ENCODE results near the gene ARHGEF19. TPM values are rescaled to one million over a fixed set of nuclear protein-coding genes. Genes with fewer than 3 reads are reported as not detected.

Gene ARHGEF19
- total and polyA plus RNA-seq, 2 experiments from 2014 or later = 21.0 to 24.8 TPM

DNA sequence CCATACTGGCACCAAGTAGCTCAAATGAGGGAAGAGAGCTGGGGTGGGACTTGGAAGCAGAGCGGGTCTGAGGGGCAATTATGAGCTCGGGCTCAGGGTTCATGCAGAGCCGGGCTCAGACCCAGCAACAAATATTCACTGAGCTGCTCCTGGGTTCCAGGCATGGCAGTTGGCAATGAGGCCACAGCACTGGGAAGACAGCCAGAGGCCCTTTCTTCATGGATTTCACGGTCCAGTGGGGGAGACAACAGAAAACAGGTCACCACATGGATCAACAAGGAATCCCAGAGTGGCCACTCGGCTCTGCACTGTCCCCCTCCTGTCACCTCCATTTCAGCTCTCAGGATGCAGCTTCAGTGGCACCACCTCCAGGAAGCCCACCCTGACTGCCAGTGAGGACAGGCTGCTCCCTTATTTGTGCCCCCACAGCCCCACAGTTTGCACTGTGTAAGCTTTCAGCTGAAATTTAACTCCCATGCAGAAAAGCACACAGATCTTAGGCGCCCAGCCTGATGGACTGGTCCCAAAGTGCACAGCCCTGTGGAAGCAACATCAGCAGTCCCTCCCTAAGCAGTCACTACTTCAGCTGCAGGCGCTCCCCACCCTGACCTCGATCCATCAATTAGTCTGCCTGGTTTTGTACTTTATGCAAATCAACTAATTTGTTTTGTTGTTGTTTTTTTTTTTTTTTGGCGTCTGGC is 22.4 kb downstream of the ARHGEF19 start:
- Histone ChIP-seq H3K9me2 (replicated peaks; ENCODE audit: insufficient read depth) (no peaks in the 10 kb centered on the region), H3K27ac (no peak overlapping the region), H3K9me3 (ENCODE audit: low read depth) (no peaks in the 10 kb centered on the region), H3K79me2 (no peaks in the 10 kb centered on the region), H4K20me1 (ENCODE audit: insufficient read depth, poor library complexity, severe bottlenecking) (no peaks in the 10 kb centered on the region), H3K4me2 (no peak overlapping the region), H3K4me1 (ENCODE audit: insufficient read depth) (peaks cover 5% of the 10 kb centered on the region), H2AFZ (no peak overlapping the region), H3K4me3 (no peak overlapping the region), H3K36me3 (replicated peaks; ENCODE audit: insufficient read depth, low read depth) (no peaks in the 10 kb centered on the region), H3K27me3 (no peaks in the 10 kb centered on the region)
- 75% methylated on average over 9 of the region's 9 CpGs for WGBS (ENCODE audit: low lambda C conversion rate, missing lambda C conversion rate)
- DNase-seq (ENCODE audit: low spot score) = no peak
- TF ChIP-seq EZH2phosphoT487 (IDR thresholded peaks at IDR 0.05; ENCODE audit: low read depth, severe bottlenecking, unreplicated experiment) = no peak
- TF ChIP-seq, protein P1, sequence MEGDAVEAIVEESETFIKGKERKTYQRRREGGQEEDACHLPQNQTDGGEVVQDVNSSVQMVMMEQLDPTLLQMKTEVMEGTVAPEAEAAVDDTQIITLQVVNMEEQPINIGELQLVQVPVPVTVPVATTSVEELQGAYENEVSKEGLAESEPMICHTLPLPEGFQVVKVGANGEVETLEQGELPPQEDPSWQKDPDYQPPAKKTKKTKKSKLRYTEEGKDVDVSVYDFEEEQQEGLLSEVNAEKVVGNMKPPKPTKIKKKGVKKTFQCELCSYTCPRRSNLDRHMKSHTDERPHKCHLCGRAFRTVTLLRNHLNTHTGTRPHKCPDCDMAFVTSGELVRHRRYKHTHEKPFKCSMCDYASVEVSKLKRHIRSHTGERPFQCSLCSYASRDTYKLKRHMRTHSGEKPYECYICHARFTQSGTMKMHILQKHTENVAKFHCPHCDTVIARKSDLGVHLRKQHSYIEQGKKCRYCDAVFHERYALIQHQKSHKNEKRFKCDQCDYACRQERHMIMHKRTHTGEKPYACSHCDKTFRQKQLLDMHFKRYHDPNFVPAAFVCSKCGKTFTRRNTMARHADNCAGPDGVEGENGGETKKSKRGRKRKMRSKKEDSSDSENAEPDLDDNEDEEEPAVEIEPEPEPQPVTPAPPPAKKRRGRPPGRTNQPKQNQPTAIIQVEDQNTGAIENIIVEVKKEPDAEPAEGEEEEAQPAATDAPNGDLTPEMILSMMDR (IDR thresholded peaks at IDR 0.05; ENCODE audit: poor library complexity) = no peak
- no peak for TF ChIP-seq EZH2 (IDR thresholded peaks at IDR 0.05; ENCODE audit: borderline replicate concordance)

DNA sequence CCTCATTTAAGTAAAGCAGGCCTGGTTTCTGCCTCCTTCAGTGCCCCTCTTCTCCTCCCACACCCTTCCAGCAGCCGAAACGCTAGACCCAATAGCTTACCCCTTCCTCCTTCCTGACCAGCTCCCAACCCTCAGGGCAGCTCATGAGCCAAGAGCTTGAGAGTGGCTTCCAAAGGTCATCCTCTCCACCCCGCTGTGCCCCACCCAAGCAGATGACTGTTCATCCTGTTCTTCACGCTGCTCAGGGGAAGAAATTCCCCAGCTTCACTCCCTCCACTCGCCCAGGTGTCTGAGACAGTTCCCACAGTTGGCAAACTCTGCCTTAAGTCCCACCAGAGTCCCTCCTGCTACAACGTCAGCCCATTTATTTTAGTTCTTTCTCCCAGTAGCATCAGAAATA is 23.4 kb downstream of the ARHGEF19 start:
- H3K4me2 ChIP-seq = no peak overlapping the region

DNA sequence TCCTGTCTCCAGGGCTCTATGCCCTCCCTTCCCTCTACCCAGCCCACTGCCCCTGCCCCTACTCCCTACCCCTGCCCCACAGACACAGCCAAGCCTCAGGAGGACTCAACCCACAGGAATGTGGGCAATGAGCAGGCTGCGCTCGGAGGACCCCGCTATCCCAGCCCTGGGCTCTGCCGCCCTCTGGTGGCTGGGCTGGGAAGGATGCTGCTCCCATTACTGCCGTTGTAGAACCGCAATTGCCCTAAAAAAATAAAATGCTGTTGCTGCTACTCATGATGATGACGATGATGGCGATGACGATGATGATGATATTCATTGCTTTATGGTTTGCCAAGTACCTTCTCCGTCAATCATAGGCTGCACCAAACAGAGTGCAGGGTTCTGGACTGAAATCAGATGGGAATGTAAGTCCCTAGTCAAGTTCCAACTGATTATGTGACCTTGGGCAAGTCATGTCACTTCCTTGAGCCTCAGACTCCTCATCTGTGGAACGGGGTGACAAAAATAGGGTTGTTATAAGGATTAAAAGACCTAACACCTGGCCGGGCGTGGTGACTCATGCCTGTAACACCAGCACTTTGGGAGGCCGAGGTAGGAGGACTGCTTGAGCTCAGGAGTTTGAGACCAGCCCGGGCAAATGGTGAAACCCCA is 24.6 kb downstream of the ARHGEF19 start:
- no peak overlapping the region for H3K4me3 ChIP-seq
- no peaks in the 10 kb centered on the region for H3K36me3 ChIP-seq (replicated peaks; ENCODE audit: insufficient read depth, low read depth)
- H3K9me2 ChIP-seq (replicated peaks; ENCODE audit: insufficient read depth) = no peaks in the 10 kb centered on the region
- H3K4me1 ChIP-seq (ENCODE audit: insufficient read depth) = peaks cover 9% of the 10 kb centered on the region
- H2AFZ ChIP-seq = no peak overlapping the region
- H3K79me2 ChIP-seq = no peaks in the 10 kb centered on the region
- no peaks in the 10 kb centered on the region for H3K9me3 ChIP-seq (ENCODE audit: low read depth)
- TF ChIP-seq, protein P1 (IDR thresholded peaks at IDR 0.05; ENCODE audit: poor library complexity) = peak; percentile 98
- no peak for TF ChIP-seq EZH2 (IDR thresholded peaks at IDR 0.05; ENCODE audit: borderline replicate concordance)
- DNase-seq (ENCODE audit: low spot score) = peak; percentile 82
- WGBS (ENCODE audit: low lambda C conversion rate, missing lambda C conversion rate) = 24% methylated on average over 15 of the region's 15 CpGs
- no peak overlapping the region for H3K27ac ChIP-seq
- no peaks in the 10 kb centered on the region for H4K20me1 ChIP-seq (ENCODE audit: insufficient read depth, poor library complexity, severe bottlenecking)
- no peak overlapping the region for H3K4me2 ChIP-seq
- H3K27me3 ChIP-seq = no peaks in the 10 kb centered on the region

More for the DNA sequence above, 23.4 kb downstream of the ARHGEF19 start:
- TF ChIP-seq, protein P1 (IDR thresholded peaks at IDR 0.05; ENCODE audit: poor library complexity) = no peak
- no peak for TF ChIP-seq EZH2phosphoT487 (IDR thresholded peaks at IDR 0.05; ENCODE audit: low read depth, severe bottlenecking, unreplicated experiment)
- TF ChIP-seq EZH2 (IDR thresholded peaks at IDR 0.05; ENCODE audit: borderline replicate concordance) = no peak
- Histone ChIP-seq H3K27ac (peak overlapping the region; percentile 37), H3K79me2 (no peaks in the 10 kb centered on the region), H3K4me1 (ENCODE audit: insufficient read depth) (peaks cover 5% of the 10 kb centered on the region), H3K27me3 (no peaks in the 10 kb centered on the region), H2AFZ (no peak overlapping the region), H4K20me1 (ENCODE audit: insufficient read depth, poor library complexity, severe bottlenecking) (no peaks in the 10 kb centered on the region), H3K4me3 (no peak overlapping the region), H3K9me3 (ENCODE audit: low read depth) (no peaks in the 10 kb centered on the region), H3K9me2 (replicated peaks; ENCODE audit: insufficient read depth) (no peaks in the 10 kb centered on the region), H3K36me3 (replicated peaks; ENCODE audit: insufficient read depth, low read depth) (no peaks in the 10 kb centered on the region)
- peak; percentile 49 for DNase-seq (ENCODE audit: low spot score)
- 59% methylated on average over 6 of the region's 6 CpGs for WGBS (ENCODE audit: low lambda C conversion rate, missing lambda C conversion rate)
